Activated T-cell treated with anti-CD3 and anti-CD28 coated beads, Interleukin-2, amount 50 U/mL, for 4 hours (primary cell): ENCODE data around the gene ROBO1. TPM values are rescaled to one million over a fixed set of nuclear protein-coding genes. Genes with fewer than 3 reads are reported as not detected.

Experiments
- ATAC-seq, 2 donors: fragments of 200-7000 bp; cut with Tn5 transposase; one replicate each; pipeline ENCODE4 v1.10.0; 2021
- DNase-seq: peaks from one replicate; pipeline ENCODE4 v3.0.0-alpha.2; 2020
- H3K27me3 Mint-ChIP-seq: one replicate; pipeline ENCODE4 v1.8.0; 2021; ENCODE audit warnings: low read depth, mixed read lengths
- H3K36me3 Mint-ChIP-seq: one replicate; pipeline ENCODE4 v1.8.0; 2022; ENCODE audit warnings: mixed read lengths; ENCODE audit not compliant: insufficient read depth
- H3K4me1 Mint-ChIP-seq: one replicate; pipeline ENCODE4 v1.8.0; 2021; ENCODE audit warnings: low read depth, mixed read lengths
- H3K4me3 Mint-ChIP-seq: one replicate; pipeline ENCODE4 v1.8.0; 2021; ENCODE audit warnings: mild to moderate bottlenecking, moderate library complexity, mixed read lengths
- H3K9me3 Mint-ChIP-seq: one replicate; pipeline ENCODE4 v1.8.0; 2021; ENCODE audit warnings: mixed read lengths
- total RNA-seq, 3 donors: library from RNA; stranded (reverse); gene quantifications; one replicate each; pipeline ENCODE4 v1.2.1, GENCODE V29; 2021

Gene ROBO1
- total RNA-seq, 3 donors from 2014 or later, result 0.38 to 0.99 (median 0.95) TPM

- no peaks in the 10 kb centered on the region for H3K36me3 Mint-ChIP-seq
- peaks cover 17% of the 10 kb centered on the region for H3K9me3 Mint-ChIP-seq
- DNase-seq (no peak), ATAC-seq (no peak)
- no peak overlapping the region for H3K4me3 Mint-ChIP-seq
- H3K4me1 Mint-ChIP-seq, result no peaks in the 10 kb centered on the region
- no peaks in the 10 kb centered on the region for H3K27me3 Mint-ChIP-seq
Measured at GRCh38 chr3:79249701-79250100, 518.1 kb downstream of the ROBO1 start.

GRCh38 chr3:79247725-79248043 is 520.1 kb downstream of the ROBO1 start:
- H3K4me3 Mint-ChIP-seq, result no peak overlapping the region
- H3K4me1 Mint-ChIP-seq, result no peaks in the 10 kb centered on the region
- no peaks in the 10 kb centered on the region for H3K36me3 Mint-ChIP-seq
- ATAC-seq, result no peak
- no peaks in the 10 kb centered on the region for H3K27me3 Mint-ChIP-seq
- peaks cover 14% of the 10 kb centered on the region for H3K9me3 Mint-ChIP-seq
- DNase-seq, result no peak

DNA sequence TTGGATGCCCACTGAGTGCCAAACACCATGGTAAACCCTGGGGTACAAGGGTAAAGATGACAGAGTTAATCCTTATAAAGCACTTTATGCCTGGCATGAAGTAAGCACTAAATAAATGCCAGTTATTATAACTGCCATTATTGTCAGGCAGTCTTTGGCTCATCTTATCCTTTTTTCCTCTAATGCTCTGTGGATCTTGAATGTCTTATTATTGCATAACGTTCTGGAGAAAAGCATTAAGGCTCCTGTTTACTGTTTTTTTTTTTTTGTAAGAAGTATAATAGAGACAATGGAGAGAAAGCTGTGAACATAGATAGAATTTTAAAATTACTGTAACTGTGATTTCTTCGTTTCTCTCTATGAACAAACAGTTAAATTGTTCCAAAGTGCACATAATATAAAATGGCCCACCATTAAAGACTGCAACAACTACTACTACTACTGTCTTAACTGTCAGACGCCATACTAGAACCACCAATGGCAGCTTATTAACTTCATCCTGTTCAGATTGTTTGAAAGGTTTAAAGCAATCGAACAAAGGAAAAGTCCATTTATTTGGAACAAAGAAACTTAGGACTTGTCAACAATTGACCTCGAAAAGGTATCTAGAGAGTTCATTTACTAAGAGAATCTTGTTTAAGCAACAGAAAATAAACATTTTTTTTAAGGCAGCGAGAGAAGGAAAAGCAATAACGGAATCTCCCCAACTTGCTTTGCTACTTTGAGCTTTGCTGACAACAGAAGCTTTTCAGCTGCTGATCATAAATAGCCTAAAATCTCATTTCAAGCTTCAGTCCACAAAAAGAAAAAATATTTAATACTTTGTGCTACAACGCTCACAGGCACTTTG is 520.7 kb downstream of the ROBO1 start:
- H3K27me3 Mint-ChIP-seq, result no peaks in the 10 kb centered on the region
- H3K36me3 Mint-ChIP-seq, result no peaks in the 10 kb centered on the region
- ATAC-seq, result no peak
- DNase-seq, result no peak
- peaks cover 10% of the 10 kb centered on the region for H3K9me3 Mint-ChIP-seq
- H3K4me3 Mint-ChIP-seq, result no peak overlapping the region
- H3K4me1 Mint-ChIP-seq, result no peaks in the 10 kb centered on the region

DNA sequence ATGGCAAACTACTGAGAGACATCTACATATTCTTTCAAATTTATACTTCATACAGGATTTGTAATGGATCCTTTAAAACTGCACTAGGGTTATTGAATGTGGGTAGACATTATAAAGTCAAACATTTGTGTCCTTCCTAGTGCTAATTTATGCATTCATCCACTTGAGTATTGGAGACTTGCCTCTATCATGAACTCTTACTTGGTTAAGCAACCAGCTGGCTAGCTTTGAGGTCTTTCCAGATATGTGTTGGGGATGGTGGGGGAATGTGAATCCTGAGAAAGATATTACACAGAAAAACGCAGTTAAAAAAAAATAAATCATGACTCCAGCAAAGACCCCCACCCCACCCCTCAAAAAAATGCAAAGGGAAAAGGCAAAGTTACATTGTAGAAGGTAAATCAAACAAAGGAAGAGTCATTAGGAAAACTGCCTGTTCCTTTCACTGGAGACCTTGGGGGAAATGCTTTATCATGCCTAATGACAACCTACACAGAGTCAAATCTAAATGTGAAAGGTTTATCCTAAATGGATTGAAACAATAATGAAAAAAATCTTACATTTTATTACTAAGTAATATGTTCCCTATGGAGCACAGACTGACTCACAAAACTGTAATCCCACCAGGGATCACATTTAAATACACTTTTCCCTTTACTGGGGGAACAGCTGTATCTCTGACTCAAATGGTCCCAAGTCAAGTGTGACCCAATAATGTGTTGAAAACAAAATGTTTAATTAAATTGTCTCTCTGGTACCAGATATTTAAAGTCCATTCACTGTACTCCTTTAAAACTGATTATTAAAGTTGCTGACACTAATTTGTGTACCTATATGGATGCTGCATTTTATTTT is 522.3 kb downstream of the ROBO1 start:
- Mint-ChIP-seq H3K27me3 (no peaks in the 10 kb centered on the region), H3K36me3 (no peaks in the 10 kb centered on the region), H3K4me3 (no peak overlapping the region), H3K4me1 (no peaks in the 10 kb centered on the region), H3K9me3 (peaks cover 9% of the 10 kb centered on the region)
- ATAC-seq, result no peak
- DNase-seq, result no peak

GRCh38 chr3:79236496-79236895 is 531.3 kb downstream of the ROBO1 start:
- ATAC-seq (no peak), DNase-seq (no peak)
- H3K4me3 Mint-ChIP-seq, result no peak overlapping the region
- H3K9me3 Mint-ChIP-seq, result peaks cover 13% of the 10 kb centered on the region
- no peaks in the 10 kb centered on the region for H3K4me1 Mint-ChIP-seq
- no peaks in the 10 kb centered on the region for H3K36me3 Mint-ChIP-seq
- H3K27me3 Mint-ChIP-seq, result no peaks in the 10 kb centered on the region

DNA sequence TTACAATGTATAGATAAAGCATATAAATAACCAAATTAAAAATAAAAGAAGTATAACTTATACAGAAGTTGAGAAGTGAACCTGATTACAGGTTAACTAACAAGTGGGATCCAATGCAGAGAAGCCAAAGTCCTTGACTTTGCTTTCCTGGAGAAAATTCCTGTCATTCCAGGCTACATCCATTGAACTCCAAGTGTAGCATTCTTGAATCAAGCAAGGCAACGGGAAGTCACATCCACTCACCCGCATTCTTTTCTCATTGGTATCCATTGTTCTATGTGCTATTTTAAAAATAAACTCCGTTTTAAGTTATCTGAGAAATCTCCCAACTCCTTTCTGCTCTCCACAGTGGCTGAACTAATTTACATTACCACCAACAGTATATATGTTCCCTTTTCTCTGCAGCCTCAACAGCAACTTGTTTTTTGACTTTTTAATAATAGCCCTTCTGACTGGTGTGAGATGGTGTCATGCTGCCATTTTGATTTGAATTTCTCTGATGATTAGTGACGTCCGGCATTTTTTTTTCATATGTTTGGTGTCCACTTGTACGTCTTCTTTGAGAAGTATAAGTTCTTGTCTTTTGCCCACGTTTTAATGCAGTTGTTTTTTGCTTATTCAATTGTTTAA is 534.3 kb downstream of the ROBO1 start:
- H3K36me3 Mint-ChIP-seq, result no peaks in the 10 kb centered on the region
- ATAC-seq (no peak), DNase-seq (no peak)
- no peaks in the 10 kb centered on the region for H3K27me3 Mint-ChIP-seq
- H3K4me1 Mint-ChIP-seq, result no peaks in the 10 kb centered on the region
- H3K9me3 Mint-ChIP-seq, result peaks cover 12% of the 10 kb centered on the region
- no peak overlapping the region for H3K4me3 Mint-ChIP-seq

GRCh38 chr3:79230266-79230665 is 537.5 kb downstream of the ROBO1 start:
- H3K4me3 Mint-ChIP-seq, result no peak overlapping the region
- no peaks in the 10 kb centered on the region for H3K4me1 Mint-ChIP-seq
- DNase-seq (no peak), ATAC-seq (no peak)
- no peaks in the 10 kb centered on the region for H3K27me3 Mint-ChIP-seq
- peaks cover 18% of the 10 kb centered on the region for H3K9me3 Mint-ChIP-seq
- H3K36me3 Mint-ChIP-seq, result no peaks in the 10 kb centered on the region

GRCh38 chr3:79217096-79217495 is 550.7 kb downstream of the ROBO1 start:
- ATAC-seq (no peak), DNase-seq (no peak)
- Mint-ChIP-seq H3K4me3 (no peak overlapping the region), H3K9me3 (peaks cover 9% of the 10 kb centered on the region), H3K27me3 (no peaks in the 10 kb centered on the region), H3K4me1 (no peaks in the 10 kb centered on the region), H3K36me3 (no peaks in the 10 kb centered on the region)

DNA sequence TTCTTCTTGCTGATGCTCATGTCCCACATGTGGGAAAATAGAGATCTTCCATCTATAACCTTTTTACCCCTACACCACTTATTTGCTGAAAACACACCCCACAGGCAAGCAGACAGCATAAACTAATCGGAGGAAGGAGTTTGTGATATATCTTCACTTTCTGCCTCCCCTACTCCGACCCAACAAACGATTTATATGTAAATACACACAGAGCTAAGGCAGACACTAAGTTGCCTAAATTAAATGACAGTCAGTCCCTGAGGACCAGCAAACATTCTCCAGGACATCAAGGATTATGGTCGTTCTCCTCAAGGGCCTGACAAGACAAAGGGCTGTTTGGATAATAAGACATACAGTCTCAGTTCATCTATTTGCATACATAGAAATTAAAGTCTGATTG is 552.5 kb downstream of the ROBO1 start:
- no peak for DNase-seq
- no peak overlapping the region for H3K4me3 Mint-ChIP-seq
- ATAC-seq, result no peak
- H3K4me1 Mint-ChIP-seq, result no peaks in the 10 kb centered on the region
- H3K36me3 Mint-ChIP-seq, result no peaks in the 10 kb centered on the region
- H3K27me3 Mint-ChIP-seq, result no peaks in the 10 kb centered on the region
- H3K9me3 Mint-ChIP-seq, result peaks cover 6% of the 10 kb centered on the region

GRCh38 chr3:79211586-79212359 is 556.0 kb downstream of the ROBO1 start:
- Mint-ChIP-seq H3K9me3 (peaks cover 19% of the 10 kb centered on the region), H3K36me3 (no peaks in the 10 kb centered on the region), H3K4me3 (no peak overlapping the region), H3K27me3 (no peaks in the 10 kb centered on the region), H3K4me1 (no peaks in the 10 kb centered on the region)
- no peak for DNase-seq
- ATAC-seq, result no peak

GRCh38 chr3:79204351-79204750 is 563.4 kb downstream of the ROBO1 start:
- Mint-ChIP-seq H3K4me1 (no peaks in the 10 kb centered on the region), H3K9me3 (peaks cover 22% of the 10 kb centered on the region), H3K27me3 (no peaks in the 10 kb centered on the region), H3K4me3 (no peak overlapping the region), H3K36me3 (no peaks in the 10 kb centered on the region)
- no peak for ATAC-seq
- no peak for DNase-seq

DNA sequence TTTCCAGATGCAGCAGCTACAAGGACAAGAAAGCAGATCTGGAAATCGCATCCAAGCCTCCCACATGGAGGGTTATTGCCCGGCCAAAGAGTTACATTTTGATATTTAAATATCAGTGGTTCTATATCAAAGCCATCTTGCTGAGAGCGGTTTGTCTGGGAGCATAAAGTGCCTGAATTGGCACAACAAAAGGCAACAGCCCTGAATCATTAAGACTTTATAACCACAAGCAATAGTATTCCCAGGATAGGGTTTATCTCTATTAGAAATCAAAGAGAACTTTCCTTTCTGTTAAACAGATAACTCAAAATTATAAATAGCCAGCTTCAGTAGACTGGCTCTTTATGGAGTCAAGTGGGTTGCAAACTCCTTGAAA is 564.7 kb downstream of the ROBO1 start:
- peaks cover 17% of the 10 kb centered on the region for H3K9me3 Mint-ChIP-seq
- H3K36me3 Mint-ChIP-seq, result no peaks in the 10 kb centered on the region
- no peak overlapping the region for H3K4me3 Mint-ChIP-seq
- no peak for DNase-seq
- H3K4me1 Mint-ChIP-seq, result no peaks in the 10 kb centered on the region
- no peaks in the 10 kb centered on the region for H3K27me3 Mint-ChIP-seq
- no peak for ATAC-seq

- Mint-ChIP-seq H3K9me3 (peaks cover 16% of the 10 kb centered on the region), H3K4me1 (no peaks in the 10 kb centered on the region), H3K27me3 (no peaks in the 10 kb centered on the region), H3K4me3 (no peak overlapping the region), H3K36me3 (no peaks in the 10 kb centered on the region)
- DNase-seq (no peak), ATAC-seq (no peak)
Measured at GRCh38 chr3:79202471-79203143, 565.2 kb downstream of the ROBO1 start.

- Mint-ChIP-seq H3K36me3 (no peaks in the 10 kb centered on the region), H3K4me1 (no peaks in the 10 kb centered on the region), H3K27me3 (no peaks in the 10 kb centered on the region), H3K9me3 (peaks cover 13% of the 10 kb centered on the region), H3K4me3 (no peak overlapping the region)
- no peak for DNase-seq
- ATAC-seq, result no peak
Measured at GRCh38 chr3:79200456-79200855, 567.3 kb downstream of the ROBO1 start.
